ENCODE data around the gene SLC30A9.

Gene SLC30A9

DNA sequence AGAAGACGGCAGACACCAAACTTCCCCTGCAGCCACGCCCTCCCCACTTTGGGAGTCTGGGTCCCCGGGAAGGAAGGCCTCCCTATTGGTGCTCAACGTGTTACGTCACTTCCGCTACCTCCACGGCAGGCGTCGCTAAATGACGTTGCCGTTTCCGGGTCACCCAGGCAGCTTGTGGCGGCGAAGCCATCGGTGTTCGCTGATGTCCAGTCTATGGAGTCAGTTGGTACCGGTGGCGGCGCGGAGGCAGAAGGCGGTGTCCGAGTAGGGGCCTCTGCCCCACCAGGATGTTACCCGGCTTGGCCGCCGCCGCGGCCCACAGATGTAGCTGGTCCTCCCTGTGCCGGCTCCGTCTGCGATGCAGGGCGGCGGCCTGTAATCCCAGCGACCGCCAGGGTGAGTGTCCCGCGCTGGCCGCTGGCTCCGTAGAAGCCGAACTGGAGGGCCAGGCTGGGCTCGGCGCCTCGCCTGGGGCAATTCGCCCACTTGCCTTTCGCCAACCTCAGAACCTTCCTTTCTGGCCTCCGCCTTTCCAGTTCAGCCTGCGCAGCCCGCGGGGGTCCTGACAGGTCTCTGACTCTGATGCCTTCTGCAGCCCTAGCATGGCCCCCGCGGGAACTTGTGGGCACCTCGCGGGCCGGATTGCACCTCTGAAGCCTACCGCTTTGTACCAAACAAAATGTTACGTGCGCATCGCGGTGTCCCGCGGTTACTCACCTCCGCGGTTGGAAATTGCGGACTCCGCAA, at the start of gene SLC30A9:
TSS of gene SLC30A9 (plus strand) at position 166 of the 747 bp plus-strand sequence. CDS start at position 288, 122 bp downstream.
- DNase-seq = peak; percentile 95

DNA sequence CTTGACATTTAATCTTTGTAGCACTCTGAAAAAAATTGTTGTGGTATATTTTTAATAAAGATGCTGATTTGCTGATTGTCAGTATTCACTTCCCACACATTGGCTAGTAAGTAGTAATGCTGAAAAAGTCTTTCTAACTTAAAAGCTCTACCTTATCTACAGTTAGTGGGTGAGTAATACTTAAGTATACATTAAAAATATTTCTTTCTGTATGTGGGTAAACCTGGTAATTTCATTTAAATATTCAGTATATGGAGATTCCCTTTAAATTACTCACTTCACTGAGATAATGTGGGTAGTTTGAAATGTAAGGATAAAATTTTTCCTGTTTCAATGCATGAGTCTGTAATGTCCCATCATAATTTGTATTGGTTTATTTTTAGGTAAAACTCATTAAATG, 49.5 kb upstream of the SLC30A9 start:
- DNase-seq = no peak

DNA sequence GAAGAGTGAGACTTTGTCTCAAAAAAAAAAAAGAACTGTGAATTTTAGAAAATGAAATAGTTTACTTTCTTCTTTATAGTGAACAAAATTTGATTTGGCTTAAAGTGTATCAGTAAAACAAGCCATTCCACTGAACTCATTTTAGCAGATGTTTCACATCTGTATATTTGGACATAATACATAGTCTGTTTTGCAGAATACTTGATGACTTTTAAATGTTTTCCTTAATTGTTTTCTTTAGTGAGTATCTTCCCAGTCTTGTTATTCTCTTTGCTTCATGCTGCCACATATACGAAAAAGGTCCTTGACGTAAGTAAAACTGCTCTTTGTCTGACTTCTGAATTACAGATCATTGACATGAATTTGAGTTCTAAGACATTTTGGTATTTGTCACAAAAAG, 46.8 kb upstream of the SLC30A9 start:
- DNase-seq = no peak

DNA sequence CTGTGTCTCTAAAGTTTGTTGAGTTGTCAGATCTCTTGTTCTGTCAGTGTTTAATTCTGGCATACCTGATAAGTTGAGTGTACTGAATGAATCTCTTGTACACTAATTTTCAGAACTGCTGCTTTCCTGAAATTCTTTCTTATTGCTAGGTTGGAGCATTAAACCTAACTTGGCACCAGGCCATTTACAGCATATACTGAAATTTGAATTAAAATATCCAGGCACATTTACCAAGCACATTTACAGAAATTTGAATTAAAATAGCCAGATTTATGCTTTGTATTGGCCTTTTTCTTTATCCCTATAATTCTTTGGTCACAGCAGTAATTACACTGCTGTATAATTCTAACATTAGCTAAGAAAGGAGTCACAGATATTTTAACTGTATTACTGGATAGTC, 46.2 kb upstream of the SLC30A9 start:
- no peak for DNase-seq

DNA sequence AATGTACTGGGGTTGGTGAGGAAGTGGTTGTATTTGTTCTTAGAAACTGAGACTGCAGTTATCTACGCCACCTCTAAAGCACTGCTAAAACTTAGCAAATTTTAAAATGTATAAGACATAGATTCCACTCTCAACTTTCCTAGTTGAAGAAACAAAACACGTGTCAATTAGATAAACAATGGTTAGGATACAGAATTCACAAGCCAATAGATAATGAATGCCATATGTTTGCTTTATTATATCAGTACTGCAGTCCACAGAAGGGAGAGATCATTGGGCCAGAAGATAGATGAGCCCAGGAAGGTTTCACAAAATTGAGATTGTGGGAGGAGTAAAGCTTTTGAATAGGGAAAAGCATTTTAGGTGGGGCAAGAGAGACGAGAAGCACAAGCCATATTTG, 40.8 kb upstream of the SLC30A9 start:
- no peak for DNase-seq

DNA sequence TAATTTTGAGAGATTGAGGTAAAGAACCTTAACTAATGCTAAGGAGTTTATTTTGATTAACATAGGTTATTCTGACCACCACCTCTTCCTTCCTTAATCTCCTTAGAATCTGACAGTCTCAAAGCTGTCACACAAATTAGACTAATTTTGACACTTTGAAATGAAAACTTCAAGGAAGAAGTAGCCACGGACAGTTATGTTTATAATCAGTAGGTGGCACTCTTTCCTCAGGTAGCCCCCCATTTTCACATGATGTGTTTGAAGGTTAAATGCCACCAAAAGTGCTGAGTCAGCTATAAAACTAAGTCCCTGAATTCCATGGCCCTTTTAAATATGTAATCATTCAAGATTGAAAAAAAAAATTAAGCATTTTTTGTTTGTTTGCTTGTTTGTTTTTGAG, 32.7 kb upstream of the SLC30A9 start:
- peak; percentile 23 for DNase-seq

DNA sequence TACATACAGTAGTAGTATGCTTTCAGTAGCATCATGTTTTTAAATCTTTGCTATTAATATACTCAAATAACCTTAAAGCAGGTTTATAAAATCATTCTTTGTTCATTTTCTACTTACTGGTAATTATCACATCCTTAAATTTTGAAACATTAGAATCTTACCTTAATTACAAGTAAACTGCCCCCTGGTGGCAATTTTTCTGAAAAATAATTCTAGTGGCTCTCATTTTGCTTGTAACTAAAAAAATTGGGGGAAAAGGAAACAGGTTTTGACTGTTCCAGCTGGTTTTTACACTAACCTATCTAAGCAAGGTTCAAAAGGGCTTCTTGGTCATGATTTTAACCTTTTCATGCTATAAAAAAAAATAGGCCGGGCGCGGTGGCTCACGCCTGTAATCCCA, 27.2 kb upstream of the SLC30A9 start:
- DNase-seq = peak; percentile 33

DNA sequence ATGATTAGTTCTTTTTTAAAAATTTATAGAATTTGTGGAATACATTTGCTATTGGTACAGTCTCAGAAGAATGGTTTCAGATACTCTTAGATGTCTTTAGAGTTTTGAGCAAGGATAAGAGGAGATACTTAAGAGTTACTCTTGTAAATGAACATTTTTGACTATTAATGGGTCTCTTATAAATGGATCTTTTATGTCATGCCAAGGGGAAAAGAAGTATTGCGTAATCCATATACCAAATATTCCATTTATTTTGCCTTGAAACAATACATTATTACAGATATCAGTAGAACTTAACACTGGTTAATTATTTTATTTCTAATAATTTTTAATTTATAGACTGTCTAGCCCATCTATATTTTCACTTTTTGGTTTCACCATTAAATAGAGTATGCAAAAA, 25.9 kb upstream of the SLC30A9 start:
- no peak for DNase-seq

DNA sequence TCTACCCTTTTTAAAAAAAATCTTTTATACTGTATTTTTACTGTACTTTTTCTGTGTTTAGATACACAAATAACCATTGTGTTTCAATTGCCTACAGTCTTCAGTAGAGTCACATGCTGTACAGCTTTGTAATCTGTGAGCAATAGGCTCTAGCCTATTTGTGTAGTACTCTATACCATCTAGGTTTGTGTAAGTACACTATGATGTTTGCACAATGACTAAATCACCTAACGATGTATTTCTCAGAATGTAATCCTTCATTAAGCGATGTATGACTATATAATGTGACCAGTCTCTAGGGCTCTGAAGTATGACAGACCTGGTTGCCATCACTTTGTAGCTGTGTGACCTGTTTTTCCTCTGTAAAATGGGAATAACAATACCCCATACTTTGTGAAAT, 22.9 kb upstream of the SLC30A9 start:
- no peak for DNase-seq

DNA sequence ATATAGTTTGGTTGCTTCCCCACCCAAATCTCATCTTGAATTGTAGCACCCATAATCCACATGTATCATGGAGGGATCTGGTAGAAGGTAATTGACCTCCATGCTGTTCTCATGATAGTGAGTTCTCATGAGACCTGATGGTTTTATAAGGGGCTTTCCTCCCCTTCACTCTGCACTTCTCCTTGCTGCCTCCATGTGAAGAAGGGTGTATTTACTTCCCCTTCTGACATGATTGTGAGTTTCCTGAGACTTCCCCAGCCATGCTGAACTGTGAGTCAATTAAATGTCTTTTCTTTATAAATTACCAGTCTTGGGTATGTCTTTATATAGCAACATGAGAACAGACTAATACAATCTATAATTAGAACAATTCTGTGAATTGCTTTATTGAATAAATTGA, 20.7 kb upstream of the SLC30A9 start:
- no peak for DNase-seq

DNA sequence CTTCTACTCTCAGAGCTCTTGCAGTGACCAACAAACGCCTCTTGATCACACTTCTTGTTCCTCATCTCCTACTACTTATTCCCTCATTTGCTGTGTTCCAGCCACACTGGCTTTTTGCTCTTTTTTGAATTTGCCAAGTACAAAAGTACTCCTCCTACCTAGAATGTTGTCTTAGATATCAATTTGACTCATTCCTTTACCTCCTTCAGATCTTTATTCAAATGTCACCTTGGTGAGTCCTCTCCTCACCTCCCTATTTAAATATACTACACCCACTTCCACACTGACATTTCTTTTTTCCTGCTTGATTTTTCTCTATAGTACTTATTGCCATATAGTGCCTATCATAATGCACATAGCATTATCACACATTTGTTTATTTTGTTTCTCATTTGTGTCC, 15.0 kb upstream of the SLC30A9 start:
- DNase-seq = no peak

DNA sequence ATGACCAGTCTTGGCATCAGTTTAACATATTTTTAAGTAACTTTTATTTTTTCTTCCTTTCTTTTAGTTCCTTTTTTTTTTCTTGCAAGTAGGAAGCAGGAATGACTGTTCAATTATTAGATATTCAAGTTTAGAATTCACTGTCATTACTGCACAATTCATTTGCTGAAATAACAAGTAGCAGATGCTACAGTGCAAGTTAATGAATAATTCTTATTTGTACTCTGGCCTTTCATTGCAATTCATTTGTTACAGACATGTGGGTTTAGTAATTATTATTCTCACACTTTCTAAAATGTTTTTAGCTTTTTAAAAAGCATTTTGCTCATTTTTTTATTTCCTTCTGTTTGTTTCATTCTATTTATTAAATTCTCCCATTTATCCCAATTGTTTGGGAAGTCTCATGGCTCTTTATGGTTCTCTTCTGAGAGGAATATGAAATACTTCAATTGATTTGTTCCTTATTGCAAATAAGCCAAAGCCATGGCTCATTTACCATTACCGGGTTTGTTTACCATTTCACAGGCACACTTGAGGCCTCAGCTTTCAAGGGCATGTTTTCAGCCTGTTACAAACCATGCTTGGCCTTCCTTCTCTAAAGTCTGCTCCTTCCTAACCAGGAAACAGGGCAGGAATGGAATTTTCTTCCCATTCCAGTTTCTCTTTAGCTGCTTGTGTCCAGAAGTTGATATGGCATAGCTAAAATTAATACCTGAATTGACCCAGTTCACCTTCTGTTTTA, 13.4 kb upstream of the SLC30A9 start:
- no peak for DNase-seq

DNA sequence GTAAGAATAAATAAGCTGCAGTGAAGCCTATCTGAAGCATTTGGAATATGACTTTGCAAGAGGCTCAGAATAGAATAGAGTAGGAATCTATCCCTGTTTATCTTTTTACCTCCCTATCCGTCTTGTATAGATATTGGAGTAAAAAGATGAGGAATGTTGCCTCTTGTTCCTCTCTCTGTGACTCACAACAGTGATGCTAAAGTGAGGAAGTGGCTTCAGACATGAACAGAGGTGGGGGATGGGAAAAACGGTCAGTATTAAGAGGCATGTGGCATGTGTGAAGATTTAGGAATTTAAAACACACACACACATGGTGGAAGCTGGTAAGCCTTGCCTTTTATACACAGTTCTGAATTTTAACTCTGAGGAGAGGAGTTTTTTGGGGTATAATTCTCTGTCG, 12.6 kb upstream of the SLC30A9 start:
- no peak for DNase-seq

DNA sequence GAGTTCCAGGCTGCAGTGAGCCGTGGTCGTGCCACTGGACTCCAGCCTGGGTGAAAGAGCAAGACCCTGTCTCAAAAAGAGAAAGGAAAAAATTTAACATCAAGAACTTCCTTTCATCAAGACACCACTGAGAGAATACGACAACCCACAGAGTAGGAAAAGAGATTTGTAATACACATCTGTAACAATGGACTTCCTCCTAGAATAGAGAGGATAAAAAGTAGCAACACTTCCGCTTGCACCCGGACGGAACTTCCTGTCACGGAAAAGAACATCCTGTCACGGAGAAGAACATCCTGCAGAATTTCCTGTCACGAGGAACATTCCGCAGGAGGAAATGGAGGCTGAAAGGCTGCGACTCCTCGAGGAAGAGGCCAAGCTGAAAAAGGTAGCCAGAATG, 8.9 kb upstream of the SLC30A9 start, which contains the start of gene DCAF4L1:
TSS of gene DCAF4L1 (plus strand) at position 301 of the 400 bp plus-strand sequence. CDS start at position 338, 37 bp downstream.
- no peak for DNase-seq

DNA sequence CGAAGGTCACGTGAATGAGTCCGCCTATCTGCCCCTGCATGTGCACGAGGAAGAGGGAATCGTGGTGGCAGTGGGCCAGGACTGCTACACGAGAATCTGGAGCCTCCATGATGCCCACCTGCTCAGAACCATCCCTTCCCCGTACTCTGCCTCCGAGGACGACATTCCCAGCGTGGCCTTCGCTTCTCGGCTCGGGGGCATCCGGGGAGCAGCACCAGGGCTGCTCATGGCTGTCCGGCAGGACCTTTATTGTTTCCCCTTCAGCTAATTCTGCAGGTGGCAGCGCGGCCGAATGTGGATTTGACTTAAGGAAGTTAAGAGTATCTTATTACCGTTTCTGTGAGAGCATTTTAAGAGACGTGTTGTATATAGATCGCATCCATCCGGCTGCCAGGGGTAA, 7.6 kb upstream of the SLC30A9 start:
- no peak for DNase-seq

DNA sequence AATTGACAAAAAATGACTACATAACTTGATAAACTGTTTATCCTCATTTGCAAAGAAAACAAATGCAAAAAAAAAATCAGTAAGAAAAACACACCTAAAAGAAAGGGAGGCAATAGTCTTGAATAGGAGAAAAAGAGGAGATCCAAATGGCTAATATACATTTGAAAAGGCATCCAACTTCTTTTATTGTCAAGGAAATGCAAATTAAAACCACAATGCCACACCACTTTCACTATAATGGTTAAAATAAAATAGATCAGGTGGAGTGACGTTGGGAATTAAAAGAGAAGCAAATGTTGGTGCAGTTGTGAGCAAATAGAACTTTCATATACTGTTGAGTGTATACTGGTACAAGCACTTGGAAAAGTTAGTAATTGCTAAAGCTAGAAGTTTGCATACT, 5.2 kb upstream of the SLC30A9 start:
- no peak for DNase-seq

DNA sequence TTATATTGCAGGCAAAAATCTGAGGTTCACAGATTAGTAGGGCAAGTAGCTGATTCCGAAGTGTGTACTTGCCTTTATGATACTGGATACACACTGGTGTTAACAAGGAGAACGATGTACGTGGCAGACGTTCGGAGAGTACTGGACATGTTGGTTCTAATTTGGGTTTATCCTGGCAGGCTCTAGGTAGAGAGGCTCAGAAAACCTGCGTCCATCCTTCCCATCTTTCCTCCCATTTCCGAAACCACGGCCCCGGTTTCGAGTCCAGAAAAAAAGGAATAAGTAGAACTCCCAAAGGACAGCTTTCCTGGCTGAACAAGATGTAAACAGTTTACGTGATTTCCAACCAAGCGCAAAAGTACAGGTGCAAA, 351 bp upstream of the SLC30A9 start:
- peak; percentile 6 for DNase-seq

DNA sequence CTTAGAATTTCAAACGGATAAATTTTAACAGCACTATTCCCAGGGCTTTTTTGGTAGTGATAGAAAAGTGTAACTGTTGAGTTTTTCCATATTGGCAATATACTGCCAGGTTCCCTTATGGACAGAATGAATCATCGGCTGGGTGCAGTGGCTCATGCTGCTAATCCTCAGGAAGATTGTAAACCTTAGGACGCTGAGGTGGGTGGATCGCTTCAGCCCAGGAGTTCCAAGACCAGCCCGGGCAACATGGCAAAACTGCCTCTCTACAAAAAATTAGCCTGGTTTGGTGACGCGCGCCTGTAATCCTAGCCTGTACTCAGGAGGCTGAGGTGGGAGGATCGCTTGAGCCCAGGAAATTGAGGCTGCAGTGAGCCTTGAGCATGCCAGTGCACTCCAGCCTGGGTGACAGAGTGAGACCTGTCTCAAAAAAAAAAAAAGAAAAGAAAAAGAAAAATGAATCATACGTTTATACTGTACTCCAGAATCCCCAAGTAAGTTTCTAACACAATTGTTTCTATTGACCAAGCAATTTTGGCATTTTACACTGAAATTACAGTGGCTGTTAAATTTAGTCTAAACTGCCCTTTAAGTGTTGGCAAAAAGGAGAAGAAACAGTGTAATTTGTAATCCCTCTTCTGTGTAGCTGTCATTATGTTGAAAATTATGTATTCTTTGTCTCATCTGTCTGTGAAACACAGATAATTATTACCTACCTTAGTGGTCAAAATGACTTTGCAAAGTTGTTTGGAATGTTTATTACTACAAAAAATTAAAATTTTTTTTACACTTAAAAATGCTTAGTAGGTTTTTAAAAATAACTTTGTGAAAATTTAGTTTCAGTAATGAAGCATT, 1.8 kb downstream of the SLC30A9 start:
- DNase-seq = no peak

DNA sequence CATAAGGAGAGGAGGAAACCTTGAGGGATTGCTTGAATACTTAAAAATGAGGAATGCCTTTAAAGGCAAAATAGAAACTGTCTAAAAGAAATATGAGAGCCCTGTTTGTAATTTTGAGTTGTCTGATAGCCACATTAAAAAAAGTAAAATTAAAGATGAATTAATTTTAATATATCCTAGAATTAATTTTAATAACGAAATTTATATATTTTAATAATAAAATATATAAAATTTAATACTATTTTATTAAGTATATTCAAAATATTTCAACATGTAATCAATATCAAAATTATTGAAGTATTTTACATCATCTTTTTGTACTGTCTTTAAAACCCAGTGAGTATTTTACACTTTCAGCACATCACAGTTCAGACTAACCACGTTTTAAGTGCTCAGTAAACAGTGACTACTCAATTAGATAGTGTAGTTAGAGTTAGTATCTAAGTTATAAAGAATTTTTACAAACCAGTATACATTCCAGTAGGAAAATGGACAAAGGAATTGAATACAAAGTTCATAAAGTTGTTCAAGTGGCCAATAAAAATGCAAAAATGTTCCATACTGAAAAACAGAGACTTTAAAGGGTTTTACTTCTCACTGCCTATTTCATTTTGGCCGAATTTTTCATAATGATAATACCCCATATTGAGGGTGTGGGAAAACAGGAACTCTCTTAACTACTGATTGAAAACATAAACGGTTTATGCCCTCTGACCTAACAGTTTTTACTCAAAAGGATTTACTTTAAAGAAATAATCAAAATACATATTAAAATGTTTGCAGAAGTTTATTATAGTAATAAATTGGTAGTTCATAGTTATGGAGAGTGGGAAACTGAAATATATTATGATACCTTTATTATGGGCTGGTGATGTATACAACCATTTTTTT, 2.9 kb downstream of the SLC30A9 start:
- no peak for DNase-seq

DNA sequence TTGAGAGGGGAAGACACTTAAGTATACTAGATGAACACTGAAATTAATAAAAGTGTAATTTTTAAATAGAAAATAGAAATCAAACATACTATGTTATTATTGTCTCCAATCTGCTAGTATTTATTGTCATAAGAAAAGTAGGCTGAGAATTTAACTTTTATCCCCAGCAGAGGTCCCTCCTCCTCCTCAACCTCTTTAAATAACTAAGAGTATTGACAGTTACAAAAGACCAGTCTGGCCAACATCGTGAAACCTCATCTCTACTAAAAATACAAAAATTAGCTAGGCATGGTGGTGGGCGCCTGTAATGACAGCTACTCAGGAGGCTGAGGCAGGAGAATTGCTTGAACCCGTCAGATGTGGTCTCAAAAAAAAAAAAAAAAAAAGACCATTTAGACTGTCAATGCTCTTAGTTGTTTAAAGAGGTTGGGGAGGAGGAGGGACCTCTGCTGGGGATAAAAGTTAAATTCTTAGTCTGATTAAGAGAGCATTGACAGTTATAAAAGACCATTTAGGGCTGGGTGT, 4.2 kb downstream of the SLC30A9 start:
- no peak for DNase-seq

DNA sequence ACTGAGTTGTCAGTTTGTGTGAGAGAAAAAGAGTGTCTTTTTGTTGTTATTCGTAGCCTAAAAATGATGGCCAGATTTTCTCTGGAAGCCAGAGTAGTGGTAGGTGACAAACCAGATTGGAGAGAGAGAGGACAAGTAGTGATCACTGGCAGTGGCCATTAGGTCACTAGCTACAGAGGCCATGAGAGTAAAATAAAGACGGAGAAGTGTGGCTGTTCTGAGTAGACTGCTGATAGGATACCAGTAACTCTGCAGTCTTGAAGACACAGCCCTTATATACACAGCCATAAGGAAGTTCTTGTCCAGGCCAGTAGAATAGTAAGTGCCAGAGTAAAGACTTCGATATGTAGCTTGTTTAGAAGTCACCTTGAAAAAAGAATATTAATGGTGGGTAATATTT, 7.7 kb downstream of the SLC30A9 start:
- DNase-seq = no peak

DNA sequence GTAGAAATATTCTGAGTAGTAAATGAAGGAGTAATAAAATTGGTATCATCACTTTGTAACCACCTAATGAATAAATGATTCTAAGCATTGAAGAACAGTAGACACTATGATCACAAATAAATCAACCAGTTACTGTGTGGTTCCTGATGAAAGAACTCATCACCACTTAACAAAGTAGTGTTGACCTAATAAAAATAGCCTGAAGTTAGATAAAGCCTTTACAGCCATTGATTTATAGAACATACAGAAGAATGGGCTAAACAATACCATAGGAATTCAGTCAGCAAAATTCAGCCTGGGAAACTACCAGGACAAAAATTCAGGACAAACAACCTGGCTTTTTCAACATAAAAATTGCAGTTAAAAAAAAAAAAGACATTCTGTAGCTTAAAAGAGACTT, 9.0 kb downstream of the SLC30A9 start:
- DNase-seq = no peak
